OCI-LY1 (cell line): ENCODE data around the gene GNA12.

Experiments
- H2AFZ ChIP-seq: fragments of 200-600 bp; sonication (generic), shearing (Covaris generic); 2 replicates; pipeline ENCODE4 v1.6.0; 2014; ENCODE audit warnings: antibody characterized with exemption, mild to moderate bottlenecking, low read length
- H3F3A ChIP-seq: fragments of 200-600 bp; sonication (generic), shearing (Covaris generic); 2 replicates; pipeline ENCODE4 v1.6.0; 2014; ENCODE audit warnings: mild to moderate bottlenecking, antibody characterized with exemption, low read length, moderate library complexity; ENCODE audit not compliant: insufficient read depth
- H3K27ac ChIP-seq: fragments of 200-600 bp; sonication (generic); 2 replicates; pipeline ENCODE4 v1.5.1; 2014; ENCODE audit warnings: low read length, mixed run types, mild to moderate bottlenecking, low read depth; ENCODE audit not compliant: poor library complexity, severe bottlenecking
- H3K27me3 ChIP-seq: fragments of 200-600 bp; sonication (generic); 2 replicates; pipeline ENCODE4 v1.6.0; 2014; ENCODE audit warnings: antibody characterized with exemption, mild to moderate bottlenecking, low read length, moderate library complexity; ENCODE audit not compliant: insufficient read depth
- H3K36me3 ChIP-seq: fragments of 200-600 bp; sonication (generic); 2 replicates; pipeline ENCODE4 v1.6.1; 2014; ENCODE audit warnings: mild to moderate bottlenecking, antibody characterized with exemption, low read length, moderate library complexity, mixed read lengths; ENCODE audit not compliant: insufficient read depth
- H3K4me1 ChIP-seq: fragments of 200-600 bp; sonication (generic); 2 replicates; pipeline ENCODE4 v1.5.1; 2014; ENCODE audit warnings: mild to moderate bottlenecking, low read length, moderate library complexity; ENCODE audit not compliant: insufficient read depth, severe bottlenecking
- H3K4me2 ChIP-seq: fragments of 200-600 bp; sonication (generic), shearing (Covaris generic); 2 replicates; pipeline ENCODE4 v1.6.1; 2014; ENCODE audit warnings: low read length
- H3K4me3 ChIP-seq: fragments of 200-600 bp; sonication (generic); 2 replicates; pipeline ENCODE4 v1.5.1; 2014; ENCODE audit warnings: low read length, low read depth, mild to moderate bottlenecking, mixed read lengths; ENCODE audit not compliant: poor library complexity, severe bottlenecking
- H3K79me2 ChIP-seq: fragments of 200-600 bp; shearing (Covaris generic); 2 replicates; pipeline ENCODE4 v1.6.1; 2016; ENCODE audit warnings: mixed run types, low read length, mixed read lengths; ENCODE audit not compliant: insufficient read depth
- H3K9ac ChIP-seq: fragments of 200-600 bp; sonication (generic), shearing (Covaris generic); 2 replicates; pipeline ENCODE4 v1.6.1; 2014; ENCODE audit warnings: mild to moderate bottlenecking, low read length, mixed read lengths
- H3K9me2 ChIP-seq: fragments of 200-600 bp; sonication (generic), shearing (Covaris generic); 2 replicates; pipeline ENCODE4 v1.6.1; 2014; ENCODE audit warnings: low read depth, mild to moderate bottlenecking, low read length, mixed read lengths
- H3K9me3 ChIP-seq: fragments of 200-600 bp; shearing (Covaris generic); 2 replicates; pipeline ENCODE4 v1.6.1; 2014; ENCODE audit warnings: low read length, mixed read lengths
- H4K20me1 ChIP-seq: fragments of 200-600 bp; sonication (generic), shearing (Covaris generic); 2 replicates; pipeline ENCODE4 v1.6.0; 2016; ENCODE audit warnings: mild to moderate bottlenecking, low read length; ENCODE audit not compliant: insufficient read depth
- EZH2 ChIP-seq: fragments of 200-600 bp; sonication (generic), shearing (Covaris generic); IDR thresholded peaks from 2 replicates; pipeline ENCODE4 v1.8.0; 2017; ENCODE audit warnings: borderline replicate concordance, mixed run types, mild to moderate bottlenecking, antibody characterized with exemption, low read length, moderate library complexity, mixed read lengths
- TF ChIP-seq, protein P1 (sequence below): fragments of 200-600 bp; sonication (generic), shearing (Covaris generic); IDR thresholded peaks from 2 replicates; pipeline ENCODE4 v1.5.1; 2017; ENCODE audit warnings: mild to moderate bottlenecking, antibody characterized with exemption, low read length, moderate library complexity, mixed read lengths

Gene GNA12

DNA sequence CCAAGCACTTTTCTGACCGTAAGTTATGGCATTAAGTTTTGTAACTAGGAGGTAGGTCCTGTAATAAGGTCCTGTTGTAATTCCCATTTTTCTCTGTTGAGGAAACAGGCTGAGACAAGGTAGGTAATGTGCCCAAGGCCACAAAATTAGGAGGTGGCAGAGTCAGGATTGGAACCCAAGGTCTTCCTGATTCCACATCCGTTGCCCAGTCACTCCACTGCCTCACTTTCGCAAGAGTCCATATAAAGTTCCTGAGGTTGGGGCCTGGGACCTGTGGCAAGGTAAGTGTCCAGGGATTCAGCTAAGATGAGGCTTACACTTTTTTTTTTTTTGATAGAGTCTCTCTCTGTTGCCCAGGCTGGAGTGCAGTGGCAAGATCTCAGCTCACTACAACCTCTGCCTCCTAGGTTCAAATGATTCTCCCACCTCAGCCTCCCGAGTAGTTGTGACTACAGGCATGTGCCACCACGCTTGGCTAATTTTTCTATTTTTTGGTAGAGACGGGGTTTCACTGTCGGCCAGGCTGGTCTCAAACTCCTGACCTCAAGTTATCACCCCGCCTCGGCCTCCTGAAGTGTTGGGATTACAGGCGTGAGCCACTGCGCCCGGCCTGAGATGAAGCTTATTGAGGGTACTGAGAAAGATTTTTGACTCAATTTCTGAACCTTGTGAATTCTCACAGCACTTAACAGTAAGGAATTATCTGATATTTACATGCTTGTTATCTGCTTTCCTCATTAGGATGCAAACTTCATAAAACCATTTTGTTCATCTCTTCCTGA is 20.3 kb upstream of the GNA12 start:
- Histone ChIP-seq H4K20me1 (no peaks in the 10 kb centered on the region), H3K4me1 (peaks cover 16% of the 10 kb centered on the region), H3F3A (no peaks in the 10 kb centered on the region), H3K9ac (no peak overlapping the region), H3K4me3 (no peak overlapping the region), H3K9me2 (no peaks in the 10 kb centered on the region), H3K9me3 (no peaks in the 10 kb centered on the region), H3K36me3 (no peaks in the 10 kb centered on the region), H3K4me2 (no peak overlapping the region), H3K79me2 (no peaks in the 10 kb centered on the region), H3K27ac (no peak overlapping the region), H2AFZ (no peak overlapping the region), H3K27me3 (no peaks in the 10 kb centered on the region)
- TF ChIP-seq EZH2: no peak

DNA sequence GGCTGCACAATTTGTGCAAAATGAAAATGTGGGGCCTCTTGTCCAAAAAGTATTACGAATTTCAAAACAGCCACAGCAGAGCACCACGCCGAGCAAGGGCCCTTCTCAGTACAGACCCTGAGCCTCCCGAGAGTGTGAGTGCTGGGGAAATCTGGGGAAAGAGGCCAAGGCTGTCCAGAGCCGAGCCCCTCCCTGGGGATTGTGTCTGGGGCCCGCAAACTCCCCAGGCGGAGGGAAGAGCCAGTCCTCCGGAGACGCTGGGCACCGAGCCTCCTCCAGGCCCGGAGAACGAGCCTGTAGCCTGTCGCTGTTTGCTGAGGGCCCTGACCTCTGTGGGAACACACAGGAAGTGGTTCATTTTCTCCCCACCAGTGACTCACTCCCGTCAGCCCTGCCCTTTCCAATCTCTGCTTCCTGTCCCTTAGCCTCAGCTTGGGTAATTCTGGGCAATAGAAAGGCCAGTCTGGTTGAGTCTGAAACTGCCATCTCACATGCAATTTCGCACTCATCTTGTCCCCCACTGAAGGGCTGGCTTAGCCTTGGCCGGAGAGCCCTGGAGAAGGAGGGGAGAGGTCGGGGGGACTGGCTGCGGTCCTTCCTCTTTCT is 19.5 kb upstream of the GNA12 start:
- Histone ChIP-seq H3K4me2 (peak overlapping the region; percentile 47), H3K4me1 (peaks cover 16% of the 10 kb centered on the region), H3K27ac (peak overlapping the region; percentile 31), H3K79me2 (no peaks in the 10 kb centered on the region), H2AFZ (peak overlapping the region; percentile 92), H3K9me2 (no peaks in the 10 kb centered on the region), H3F3A (no peaks in the 10 kb centered on the region), H3K4me3 (peak overlapping the region; percentile 27), H4K20me1 (no peaks in the 10 kb centered on the region), H3K27me3 (no peaks in the 10 kb centered on the region), H3K9ac (peak overlapping the region; percentile 46; the same call in 1 of the 2 replicates), H3K9me3 (no peaks in the 10 kb centered on the region), H3K36me3 (no peaks in the 10 kb centered on the region)
- TF ChIP-seq EZH2: no peak
- TF ChIP-seq, protein P1, sequence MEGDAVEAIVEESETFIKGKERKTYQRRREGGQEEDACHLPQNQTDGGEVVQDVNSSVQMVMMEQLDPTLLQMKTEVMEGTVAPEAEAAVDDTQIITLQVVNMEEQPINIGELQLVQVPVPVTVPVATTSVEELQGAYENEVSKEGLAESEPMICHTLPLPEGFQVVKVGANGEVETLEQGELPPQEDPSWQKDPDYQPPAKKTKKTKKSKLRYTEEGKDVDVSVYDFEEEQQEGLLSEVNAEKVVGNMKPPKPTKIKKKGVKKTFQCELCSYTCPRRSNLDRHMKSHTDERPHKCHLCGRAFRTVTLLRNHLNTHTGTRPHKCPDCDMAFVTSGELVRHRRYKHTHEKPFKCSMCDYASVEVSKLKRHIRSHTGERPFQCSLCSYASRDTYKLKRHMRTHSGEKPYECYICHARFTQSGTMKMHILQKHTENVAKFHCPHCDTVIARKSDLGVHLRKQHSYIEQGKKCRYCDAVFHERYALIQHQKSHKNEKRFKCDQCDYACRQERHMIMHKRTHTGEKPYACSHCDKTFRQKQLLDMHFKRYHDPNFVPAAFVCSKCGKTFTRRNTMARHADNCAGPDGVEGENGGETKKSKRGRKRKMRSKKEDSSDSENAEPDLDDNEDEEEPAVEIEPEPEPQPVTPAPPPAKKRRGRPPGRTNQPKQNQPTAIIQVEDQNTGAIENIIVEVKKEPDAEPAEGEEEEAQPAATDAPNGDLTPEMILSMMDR: no peak

DNA sequence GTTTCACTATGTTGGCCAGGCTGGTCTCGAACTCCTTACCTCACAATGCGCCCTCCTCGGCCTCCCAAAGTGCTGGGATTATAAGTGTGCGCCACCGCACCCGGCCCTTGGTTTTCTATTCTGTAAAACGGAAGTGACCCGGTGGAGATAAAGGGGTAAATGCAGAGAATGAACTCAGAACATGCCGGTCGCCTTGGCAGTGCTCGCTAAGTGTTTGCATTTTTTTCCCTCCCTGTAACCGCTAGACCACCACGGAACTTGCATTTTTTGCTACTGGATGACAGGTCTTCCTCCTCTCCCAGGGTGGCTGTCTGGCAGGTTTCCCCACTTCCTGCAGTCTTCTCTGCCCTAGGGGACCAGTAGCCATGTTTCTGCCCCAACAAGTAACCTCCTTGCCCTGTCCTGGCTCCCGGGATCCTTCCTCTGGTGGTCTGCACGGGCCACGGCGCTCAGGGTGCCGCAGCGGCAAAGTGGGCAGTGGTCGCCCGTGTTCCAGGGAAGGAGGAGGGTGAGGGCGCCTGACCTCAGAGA is 18.8 kb upstream of the GNA12 start:
- Histone ChIP-seq H3K27ac (no peak overlapping the region), H3K9me3 (no peaks in the 10 kb centered on the region), H3K9ac (no peak overlapping the region; the same call in 1 of the 2 replicates), H3K27me3 (no peaks in the 10 kb centered on the region), H3K4me1 (peaks cover 16% of the 10 kb centered on the region), H3F3A (no peaks in the 10 kb centered on the region), H2AFZ (peak overlapping the region; percentile 69; the same call in 1 of the 2 replicates), H3K79me2 (no peaks in the 10 kb centered on the region), H3K9me2 (no peaks in the 10 kb centered on the region), H4K20me1 (no peaks in the 10 kb centered on the region), H3K4me3 (peak overlapping the region; percentile 27), H3K4me2 (peak overlapping the region; percentile 47; the same call in 1 of the 2 replicates), H3K36me3 (no peaks in the 10 kb centered on the region)
- TF ChIP-seq EZH2: no peak

DNA sequence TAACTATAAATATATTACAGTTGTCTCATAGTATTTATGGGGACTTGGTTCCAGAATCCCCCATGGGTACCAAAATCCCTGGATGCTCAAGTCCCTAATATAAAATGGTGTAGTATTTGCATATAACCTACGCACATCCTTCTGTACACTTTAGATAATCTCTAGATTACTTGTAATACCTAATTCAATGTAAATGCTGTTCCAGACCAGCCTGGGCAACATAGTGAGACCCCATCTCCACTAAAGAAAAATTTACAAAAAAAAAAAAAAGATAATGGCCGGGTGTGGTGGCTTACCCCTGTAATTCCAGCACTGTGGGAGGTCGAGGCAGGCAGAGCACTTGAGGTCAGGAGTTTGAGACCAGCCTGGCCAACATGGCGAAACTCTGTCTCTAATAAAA is 17.4 kb upstream of the GNA12 start:
- Histone ChIP-seq H4K20me1 (no peaks in the 10 kb centered on the region), H3K4me2 (no peak overlapping the region), H3K79me2 (no peaks in the 10 kb centered on the region), H3K4me3 (no peak overlapping the region), H3K9ac (no peak overlapping the region), H3K4me1 (peaks cover 16% of the 10 kb centered on the region), H3K27ac (no peak overlapping the region), H3K27me3 (no peaks in the 10 kb centered on the region), H3K36me3 (no peaks in the 10 kb centered on the region), H3K9me3 (no peaks in the 10 kb centered on the region), H2AFZ (no peak overlapping the region), H3F3A (no peaks in the 10 kb centered on the region), H3K9me2 (no peaks in the 10 kb centered on the region)
- TF ChIP-seq EZH2: no peak
- TF ChIP-seq, protein P1: no peak
